ENCODE data around the gene SFXN4. TPM values are rescaled to one million over a fixed set of nuclear protein-coding genes. Genes with fewer than 3 reads are reported as not detected.

SFXN4 gene
- total and polyA plus RNA-seq, 2 of the 13 experiments (the other 11 are each of a cell fraction or from before 2014, with no cell fraction given) = 47.7 to 64.9 TPM

GRCh38 chr10:119209035-119209735 is 43.7 kb upstream of the SFXN4 start (continued):
- TF ChIP-seq PRDM4 (CRISPR knock-in tag; IDR thresholded peaks at IDR 0.05; ENCODE audit: borderline replicate concordance) = no peak
- peak; percentile 69; the same call in 1 of the 2 replicates for TF ChIP-seq KMT2A (CRISPR knock-in tag; IDR thresholded peaks at IDR 0.05)
- TF ChIP-seq AHDC1 (CRISPR knock-in tag; IDR thresholded peaks at IDR 0.05; ENCODE audit: borderline replicate concordance) = no peak
- no peak for TF ChIP-seq ZNF180 (CRISPR knock-in tag; IDR thresholded peaks at IDR 0.05; ENCODE audit: borderline replicate concordance, low read depth)
- no peak for TF ChIP-seq GATAD1 (CRISPR knock-in tag; IDR thresholded peaks at IDR 0.05)
- no peak for TF ChIP-seq GABPA (IDR thresholded peaks at IDR 0.05; ENCODE audit: low read depth, low read length)
- no peak for TF ChIP-seq GABPA (CRISPR knock-in tag; IDR thresholded peaks at IDR 0.05; ENCODE audit: low read depth)
- no peak for TF ChIP-seq ESRRA (CRISPR knock-in tag; IDR thresholded peaks at IDR 0.05; ENCODE audit: low read depth)
- TF ChIP-seq ZNF724P (CRISPR knock-in tag; IDR thresholded peaks at IDR 0.05; ENCODE audit: borderline replicate concordance) = 0 out of 2 replicates have a peak, but pooled peaks have one; percentile 55
- peak; percentile 29 for TF ChIP-seq STAG1 (CRISPR knock-in tag; IDR thresholded peaks at IDR 0.05)
- no peak for TF ChIP-seq ZFP90 (CRISPR knock-in tag; IDR thresholded peaks at IDR 0.05; ENCODE audit: borderline replicate concordance)
- TF ChIP-seq PTBP1 (IDR thresholded peaks at IDR 0.05; ENCODE audit: low read depth, low read length, poor library complexity, severe bottlenecking) = no peak
- TF ChIP-seq REST (IDR thresholded peaks at IDR 0.05; ENCODE audit: borderline replicate concordance in 1 of 2, low read depth in 1 of 2, low read length in 2 of 2) = no peak
- no peak for TF ChIP-seq ZNF225 (CRISPR knock-in tag; IDR thresholded peaks at IDR 0.05)
- no peak for TF ChIP-seq MLX (CRISPR knock-in tag; IDR thresholded peaks at IDR 0.05)
